Measurements from ENCODE around the gene CACUL1.
A peak's percentile ranks its signal among the peaks of the same experiment; 100 is the strongest.

The CACUL1 gene

DNA sequence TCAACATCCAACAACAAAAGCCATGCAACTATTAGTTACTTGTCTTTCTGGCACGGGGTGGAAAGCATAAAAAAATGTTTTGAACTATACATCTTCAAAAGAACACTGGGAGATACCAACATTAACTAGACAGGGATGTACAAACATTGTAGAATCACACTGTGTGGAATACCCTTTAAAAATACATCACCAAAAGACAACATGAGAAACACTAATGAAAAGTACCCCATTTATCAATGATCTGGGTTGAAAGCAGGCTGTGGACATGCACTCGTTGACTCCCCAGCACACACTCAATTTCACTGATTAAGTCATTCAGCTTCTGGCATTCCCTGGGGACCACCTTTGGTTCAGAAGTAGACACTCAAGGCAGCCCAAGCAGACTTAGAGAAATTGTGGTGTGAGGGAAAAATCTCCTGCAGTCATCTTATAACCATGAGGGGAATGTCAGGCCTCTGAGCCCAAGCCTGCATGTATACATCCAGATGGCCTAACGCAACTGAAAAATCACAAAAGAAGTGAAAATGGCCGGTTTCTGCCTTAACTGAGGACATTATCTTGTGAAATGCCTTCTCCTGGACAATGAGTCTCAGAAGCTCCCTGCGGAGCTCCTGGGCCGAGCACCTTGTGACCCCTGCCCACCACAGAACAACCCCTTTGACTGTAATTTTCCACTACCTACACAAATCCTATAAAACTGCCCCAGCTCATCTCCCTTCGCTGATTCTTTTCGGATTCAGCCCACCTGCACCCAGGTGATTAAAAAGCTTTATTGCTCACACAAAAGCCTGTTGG lies 53.0 kb downstream of the CACUL1 start:
- TF ChIP-seq, protein P1, sequence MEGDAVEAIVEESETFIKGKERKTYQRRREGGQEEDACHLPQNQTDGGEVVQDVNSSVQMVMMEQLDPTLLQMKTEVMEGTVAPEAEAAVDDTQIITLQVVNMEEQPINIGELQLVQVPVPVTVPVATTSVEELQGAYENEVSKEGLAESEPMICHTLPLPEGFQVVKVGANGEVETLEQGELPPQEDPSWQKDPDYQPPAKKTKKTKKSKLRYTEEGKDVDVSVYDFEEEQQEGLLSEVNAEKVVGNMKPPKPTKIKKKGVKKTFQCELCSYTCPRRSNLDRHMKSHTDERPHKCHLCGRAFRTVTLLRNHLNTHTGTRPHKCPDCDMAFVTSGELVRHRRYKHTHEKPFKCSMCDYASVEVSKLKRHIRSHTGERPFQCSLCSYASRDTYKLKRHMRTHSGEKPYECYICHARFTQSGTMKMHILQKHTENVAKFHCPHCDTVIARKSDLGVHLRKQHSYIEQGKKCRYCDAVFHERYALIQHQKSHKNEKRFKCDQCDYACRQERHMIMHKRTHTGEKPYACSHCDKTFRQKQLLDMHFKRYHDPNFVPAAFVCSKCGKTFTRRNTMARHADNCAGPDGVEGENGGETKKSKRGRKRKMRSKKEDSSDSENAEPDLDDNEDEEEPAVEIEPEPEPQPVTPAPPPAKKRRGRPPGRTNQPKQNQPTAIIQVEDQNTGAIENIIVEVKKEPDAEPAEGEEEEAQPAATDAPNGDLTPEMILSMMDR (IDR thresholded peaks at IDR 0.05; ENCODE audit: low read depth, low read length): no peak
- H3K4me3 ChIP-seq (ENCODE audit: low read depth, low read length): no peak overlapping the region

- no peak overlapping the region for H3K4me3 ChIP-seq (ENCODE audit: low read depth, low read length)
- TF ChIP-seq, protein P1 (IDR thresholded peaks at IDR 0.05; ENCODE audit: low read depth, low read length): no peak
Observed at GRCh38 chr10:118698421-118698820, 56.3 kb downstream of the CACUL1 start.

GRCh38 chr10:118694848-118695247 lies 59.9 kb downstream of the CACUL1 start:
- TF ChIP-seq, protein P1 (IDR thresholded peaks at IDR 0.05; ENCODE audit: low read depth, low read length): no peak
- H3K4me3 ChIP-seq (ENCODE audit: low read depth, low read length): no peak overlapping the region

DNA sequence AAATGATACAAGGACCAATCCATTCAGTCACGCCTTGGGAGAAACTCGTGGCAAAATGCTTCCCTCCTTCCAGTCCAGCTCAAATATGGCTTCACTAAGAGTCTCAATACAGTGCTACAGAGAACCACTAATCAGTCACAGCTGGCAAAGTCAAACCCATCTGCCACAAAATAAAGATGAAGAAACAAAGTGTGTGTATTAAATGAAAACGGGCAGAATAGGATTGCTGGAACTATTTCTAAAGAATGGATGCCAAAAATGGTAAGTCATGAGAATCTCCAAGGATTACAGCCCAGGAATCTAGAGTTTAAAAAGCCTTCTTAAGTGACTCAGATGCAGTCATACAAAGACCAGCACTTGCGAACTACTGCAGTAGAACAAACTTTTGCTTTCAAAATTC lies 61.9 kb downstream of the CACUL1 start:
- TF ChIP-seq, protein P1 (IDR thresholded peaks at IDR 0.05; ENCODE audit: low read depth, low read length): no peak

GRCh38 chr10:118689070-118689858 lies 65.5 kb downstream of the CACUL1 start:
- H3K4me3 ChIP-seq (ENCODE audit: low read depth, low read length): no peak overlapping the region
- TF ChIP-seq, protein P1 (IDR thresholded peaks at IDR 0.05; ENCODE audit: low read depth, low read length): no peak

More for the DNA sequence above, 61.9 kb downstream of the CACUL1 start:
- peak overlapping the region; percentile 23; the same call in 1 of the 2 replicates for H3K4me3 ChIP-seq (ENCODE audit: low read depth, low read length)

DNA sequence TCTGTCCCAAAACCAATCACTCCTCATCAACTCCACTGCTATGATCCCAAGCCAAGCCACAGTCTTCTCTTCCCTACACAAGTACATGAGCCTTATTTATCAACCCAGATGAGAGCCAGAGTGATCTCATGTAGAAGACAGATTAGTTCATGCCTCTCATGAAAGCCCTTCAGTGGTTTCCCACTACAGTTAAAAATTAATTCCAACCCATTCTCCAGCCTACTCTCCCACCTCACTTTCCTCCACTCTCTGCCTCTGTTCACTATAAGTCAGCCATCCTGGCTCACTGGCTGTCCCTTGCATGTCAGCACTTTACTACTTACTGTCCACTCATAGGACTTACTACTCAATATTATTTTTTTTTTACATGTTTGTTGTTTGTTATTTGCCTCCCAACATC lies 67.3 kb downstream of the CACUL1 start:
- H3K4me3 ChIP-seq (ENCODE audit: low read depth, low read length): no peak overlapping the region
- TF ChIP-seq, protein P1 (IDR thresholded peaks at IDR 0.05; ENCODE audit: low read depth, low read length): no peak

- H3K4me3 ChIP-seq (ENCODE audit: low read depth, low read length): no peak overlapping the region
- TF ChIP-seq, protein P1 (IDR thresholded peaks at IDR 0.05; ENCODE audit: low read depth, low read length): no peak
Observed at GRCh38 chr10:118682533-118682932, 72.2 kb downstream of the CACUL1 start.
